ENCODE data around the gene STX5. TPM values are rescaled to one million over a fixed set of nuclear protein-coding genes. Genes with fewer than 3 reads are reported as not detected.
"Not testable (repeated sequence)": the region's sequence is repeated elsewhere in the genome, so short reads cannot be mapped to it uniquely, and the experiment has no call there.

The STX5 gene
- total and polyA plus RNA-seq, 4 donors = 31.1 to 48.5 (median 43.4) TPM

- Histone ChIP-seq H3K27me3 (ENCODE audit: control insufficient read depth, insufficient read depth, low read length) (no peaks in the 10 kb centered on the region), H3K36me3 (ENCODE audit: control insufficient read depth, insufficient read depth, low read length) (peaks cover 55% of the 10 kb centered on the region), H3K9me3 (ENCODE audit: control insufficient read depth, insufficient read depth, low read length) (no peaks in the 10 kb centered on the region), H3K27ac (ENCODE audit: low read depth, low read length) (peak within 1 kb of the TSS; percentile 99), H3K4me3 (ENCODE audit: low read depth, low read length) (peak within 1 kb of the TSS; percentile 97), H3K4me1 (ENCODE audit: control insufficient read depth, insufficient read depth, low read length) (peaks cover 23% of the 10 kb centered on the region)
- 8% methylated on average over 33 of the region's 40 CpGs for WGBS (ENCODE audit: insufficient coverage)
- DNase-seq (ENCODE audit: low read depth in 4 of 6, low spot score in 6 of 6) = peak in 1 of 6 donors; percentile 50
These were observed 734 bp upstream of the STX5 start, which contains the start of gene TEX54 for GRCh38 chr11:62832336-62833234. Gene TEX54 (minus strand): TSS chr11:62832841.

- Histone ChIP-seq H3K27ac (ENCODE audit: low read depth, low read length) (peak overlapping the region; percentile 99), H3K27me3 (ENCODE audit: control insufficient read depth, insufficient read depth, low read length) (no peaks in the 10 kb centered on the region), H3K4me1 (ENCODE audit: control insufficient read depth, insufficient read depth, low read length) (peaks cover 23% of the 10 kb centered on the region), H3K9me3 (ENCODE audit: control insufficient read depth, insufficient read depth, low read length) (no peaks in the 10 kb centered on the region), H3K4me3 (ENCODE audit: low read depth, low read length) (peak overlapping the region; percentile 97), H3K36me3 (ENCODE audit: control insufficient read depth, insufficient read depth, low read length) (peaks cover 56% of the 10 kb centered on the region)
- DNase-seq (ENCODE audit: low read depth in 4 of 6, low spot score in 6 of 6) = peak in 1 of 6 donors; percentile 23
- WGBS (ENCODE audit: insufficient coverage) = 0% methylated on average over 25 of the region's 33 CpGs
These were observed 839 bp downstream of the STX5 start for GRCh38 chr11:62830904-62831519.

GRCh38 chr11:62828130-62828529 lies 3.7 kb downstream of the STX5 start:
- H3K9me3 ChIP-seq (ENCODE audit: control insufficient read depth, insufficient read depth, low read length); H3K27ac ChIP-seq (ENCODE audit: low read depth, low read length); DNase-seq (ENCODE audit: low read depth in 4 of 6, low spot score in 6 of 6); H3K27me3 ChIP-seq (ENCODE audit: control insufficient read depth, insufficient read depth, low read length); H3K4me3 ChIP-seq (ENCODE audit: low read depth, low read length): not testable (repeated sequence)
- H3K36me3 ChIP-seq (ENCODE audit: control insufficient read depth, insufficient read depth, low read length) = peaks cover 58% of the 10 kb centered on the region
- peaks cover 18% of the 10 kb centered on the region for H3K4me1 ChIP-seq (ENCODE audit: control insufficient read depth, insufficient read depth, low read length)
- WGBS (ENCODE audit: insufficient coverage) = 98% methylated on average over 5 of the region's 8 CpGs

GRCh38 chr11:62823677-62824076 lies 8.2 kb downstream of the STX5 start:
- Histone ChIP-seq H3K27me3 (ENCODE audit: control insufficient read depth, insufficient read depth, low read length) (no peaks in the 10 kb centered on the region), H3K4me1 (ENCODE audit: control insufficient read depth, insufficient read depth, low read length) (no peaks in the 10 kb centered on the region), H3K4me3 (ENCODE audit: low read depth, low read length) (no peak overlapping the region), H3K36me3 (ENCODE audit: control insufficient read depth, insufficient read depth, low read length) (peaks cover 82% of the 10 kb centered on the region), H3K27ac (ENCODE audit: low read depth, low read length) (no peak overlapping the region), H3K9me3 (ENCODE audit: control insufficient read depth, insufficient read depth, low read length) (no peaks in the 10 kb centered on the region)
- DNase-seq (ENCODE audit: low read depth in 4 of 6, low spot score in 6 of 6) = no peak
- 100% methylated on average over 3 of the region's 3 CpGs for WGBS (ENCODE audit: insufficient coverage)

GRCh38 chr11:62817129-62817528 lies 14.7 kb downstream of the STX5 start:
- no peaks in the 10 kb centered on the region for H3K9me3 ChIP-seq (ENCODE audit: control insufficient read depth, insufficient read depth, low read length)
- no peak overlapping the region for H3K4me3 ChIP-seq (ENCODE audit: low read depth, low read length)
- no peak overlapping the region for H3K27ac ChIP-seq (ENCODE audit: low read depth, low read length)
- 96% methylated on average over 2 of the region's 4 CpGs for WGBS (ENCODE audit: insufficient coverage)
- DNase-seq (ENCODE audit: low read depth in 4 of 6, low spot score in 6 of 6) = no peak
- peaks cover 63% of the 10 kb centered on the region for H3K36me3 ChIP-seq (ENCODE audit: control insufficient read depth, insufficient read depth, low read length)
- no peaks in the 10 kb centered on the region for H3K27me3 ChIP-seq (ENCODE audit: control insufficient read depth, insufficient read depth, low read length)
- H3K4me1 ChIP-seq (ENCODE audit: control insufficient read depth, insufficient read depth, low read length) = no peaks in the 10 kb centered on the region

- H3K4me3 ChIP-seq (ENCODE audit: low read depth, low read length) = no peak overlapping the region
- DNase-seq (ENCODE audit: low read depth in 4 of 6, low spot score in 6 of 6) = no peak
- H3K4me1 ChIP-seq (ENCODE audit: control insufficient read depth, insufficient read depth, low read length) = no peaks in the 10 kb centered on the region
- H3K27me3 ChIP-seq (ENCODE audit: control insufficient read depth, insufficient read depth, low read length) = no peaks in the 10 kb centered on the region
- H3K9me3 ChIP-seq (ENCODE audit: control insufficient read depth, insufficient read depth, low read length) = no peaks in the 10 kb centered on the region
- peaks cover 57% of the 10 kb centered on the region for H3K36me3 ChIP-seq (ENCODE audit: control insufficient read depth, insufficient read depth, low read length)
- H3K27ac ChIP-seq (ENCODE audit: low read depth, low read length) = no peak overlapping the region
- 90% methylated on average over 4 of the region's 8 CpGs for WGBS (ENCODE audit: insufficient coverage)
These were observed 15.3 kb downstream of the STX5 start for GRCh38 chr11:62816557-62816956.

GRCh38 chr11:62811659-62812058 lies 20.2 kb downstream of the STX5 start:
- 78% methylated on average over 2 of the region's 2 CpGs for WGBS (ENCODE audit: insufficient coverage)
- Histone ChIP-seq H3K4me3 (ENCODE audit: low read depth, low read length) (no peak overlapping the region), H3K27ac (ENCODE audit: low read depth, low read length) (no peak overlapping the region), H3K4me1 (ENCODE audit: control insufficient read depth, insufficient read depth, low read length) (no peaks in the 10 kb centered on the region), H3K27me3 (ENCODE audit: control insufficient read depth, insufficient read depth, low read length) (no peaks in the 10 kb centered on the region), H3K36me3 (ENCODE audit: control insufficient read depth, insufficient read depth, low read length) (peaks cover 33% of the 10 kb centered on the region), H3K9me3 (ENCODE audit: control insufficient read depth, insufficient read depth, low read length) (no peaks in the 10 kb centered on the region)
- DNase-seq (ENCODE audit: low read depth in 4 of 6, low spot score in 6 of 6) = no peak

GRCh38 chr11:62810748-62811147 lies 21.1 kb downstream of the STX5 start:
- WGBS (ENCODE audit: insufficient coverage) = 76% methylated on average over 1 of the region's 1 CpG
- DNase-seq (ENCODE audit: low read depth in 4 of 6, low spot score in 6 of 6) = no peak
- Histone ChIP-seq H3K36me3 (ENCODE audit: control insufficient read depth, insufficient read depth, low read length) (peaks cover 31% of the 10 kb centered on the region), H3K4me1 (ENCODE audit: control insufficient read depth, insufficient read depth, low read length) (peaks cover 4% of the 10 kb centered on the region), H3K27ac (ENCODE audit: low read depth, low read length) (no peak overlapping the region), H3K4me3 (ENCODE audit: low read depth, low read length) (no peak overlapping the region), H3K27me3 (ENCODE audit: control insufficient read depth, insufficient read depth, low read length) (no peaks in the 10 kb centered on the region), H3K9me3 (ENCODE audit: control insufficient read depth, insufficient read depth, low read length) (no peaks in the 10 kb centered on the region)

- no peak for DNase-seq (ENCODE audit: low read depth in 4 of 6, low spot score in 6 of 6)
- no peaks in the 10 kb centered on the region for H3K27me3 ChIP-seq (ENCODE audit: control insufficient read depth, insufficient read depth, low read length)
- H3K4me1 ChIP-seq (ENCODE audit: control insufficient read depth, insufficient read depth, low read length) = peaks cover 7% of the 10 kb centered on the region
- no peak overlapping the region for H3K27ac ChIP-seq (ENCODE audit: low read depth, low read length)
- no peak overlapping the region for H3K4me3 ChIP-seq (ENCODE audit: low read depth, low read length)
- WGBS (ENCODE audit: insufficient coverage) = 63% methylated on average over 5 of the region's 5 CpGs
- H3K9me3 ChIP-seq (ENCODE audit: control insufficient read depth, insufficient read depth, low read length) = no peaks in the 10 kb centered on the region
- H3K36me3 ChIP-seq (ENCODE audit: control insufficient read depth, insufficient read depth, low read length) = peaks cover 29% of the 10 kb centered on the region
These were observed 25.2 kb downstream of the STX5 start for GRCh38 chr11:62806611-62807121.
